GM13976 (cell line): Measurements from ENCODE around the gene PSMG4.

Experiments
- DNase-seq: peaks from one replicate; pipeline ENCODE4 v3.0.0; 2012; ENCODE audit warnings: low spot score
- in situ Hi-C: fragments of 300-500 bp; cut with MboI; formaldehyde crosslinking; loops from one replicate; pipeline ENCODE4 v1.12.0; 2022; ENCODE audit warnings: low sequenced_read_pairs, mixed read lengths, inconsistent platforms; ENCODE audit not compliant: unreplicated experiment
- TF ChIP-seq, protein P1 (sequence below): IDR thresholded peaks from 2 replicates; pipeline ENCODE4 v1.5.1; 2012; ENCODE audit warnings: borderline replicate concordance, mild to moderate bottlenecking; ENCODE audit not compliant: insufficient read depth; ENCODE audit errors: extremely low read depth, missing control alignments, control extremely low read depth

The PSMG4 gene

DNA sequence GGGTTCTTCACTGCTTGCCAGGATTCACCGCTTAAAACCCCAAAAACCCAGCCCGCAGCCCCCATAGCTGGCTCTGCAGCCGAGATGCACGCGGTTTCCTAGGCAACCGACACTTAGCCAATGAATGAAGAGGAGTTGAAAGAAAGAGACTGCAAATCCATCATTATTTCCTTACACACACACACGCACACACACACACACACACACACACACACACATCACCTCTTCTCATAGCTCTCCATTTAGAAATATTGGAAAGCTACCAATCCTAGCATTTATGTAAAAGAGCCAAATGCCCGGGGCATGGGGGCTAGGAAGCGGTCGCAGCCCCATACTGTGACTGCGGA lies 27.9 kb upstream of the PSMG4 start:
- no peak for DNase-seq
- in situ Hi-C loops = no loop called here
- TF ChIP-seq, protein P1, sequence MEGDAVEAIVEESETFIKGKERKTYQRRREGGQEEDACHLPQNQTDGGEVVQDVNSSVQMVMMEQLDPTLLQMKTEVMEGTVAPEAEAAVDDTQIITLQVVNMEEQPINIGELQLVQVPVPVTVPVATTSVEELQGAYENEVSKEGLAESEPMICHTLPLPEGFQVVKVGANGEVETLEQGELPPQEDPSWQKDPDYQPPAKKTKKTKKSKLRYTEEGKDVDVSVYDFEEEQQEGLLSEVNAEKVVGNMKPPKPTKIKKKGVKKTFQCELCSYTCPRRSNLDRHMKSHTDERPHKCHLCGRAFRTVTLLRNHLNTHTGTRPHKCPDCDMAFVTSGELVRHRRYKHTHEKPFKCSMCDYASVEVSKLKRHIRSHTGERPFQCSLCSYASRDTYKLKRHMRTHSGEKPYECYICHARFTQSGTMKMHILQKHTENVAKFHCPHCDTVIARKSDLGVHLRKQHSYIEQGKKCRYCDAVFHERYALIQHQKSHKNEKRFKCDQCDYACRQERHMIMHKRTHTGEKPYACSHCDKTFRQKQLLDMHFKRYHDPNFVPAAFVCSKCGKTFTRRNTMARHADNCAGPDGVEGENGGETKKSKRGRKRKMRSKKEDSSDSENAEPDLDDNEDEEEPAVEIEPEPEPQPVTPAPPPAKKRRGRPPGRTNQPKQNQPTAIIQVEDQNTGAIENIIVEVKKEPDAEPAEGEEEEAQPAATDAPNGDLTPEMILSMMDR = no peak

DNA sequence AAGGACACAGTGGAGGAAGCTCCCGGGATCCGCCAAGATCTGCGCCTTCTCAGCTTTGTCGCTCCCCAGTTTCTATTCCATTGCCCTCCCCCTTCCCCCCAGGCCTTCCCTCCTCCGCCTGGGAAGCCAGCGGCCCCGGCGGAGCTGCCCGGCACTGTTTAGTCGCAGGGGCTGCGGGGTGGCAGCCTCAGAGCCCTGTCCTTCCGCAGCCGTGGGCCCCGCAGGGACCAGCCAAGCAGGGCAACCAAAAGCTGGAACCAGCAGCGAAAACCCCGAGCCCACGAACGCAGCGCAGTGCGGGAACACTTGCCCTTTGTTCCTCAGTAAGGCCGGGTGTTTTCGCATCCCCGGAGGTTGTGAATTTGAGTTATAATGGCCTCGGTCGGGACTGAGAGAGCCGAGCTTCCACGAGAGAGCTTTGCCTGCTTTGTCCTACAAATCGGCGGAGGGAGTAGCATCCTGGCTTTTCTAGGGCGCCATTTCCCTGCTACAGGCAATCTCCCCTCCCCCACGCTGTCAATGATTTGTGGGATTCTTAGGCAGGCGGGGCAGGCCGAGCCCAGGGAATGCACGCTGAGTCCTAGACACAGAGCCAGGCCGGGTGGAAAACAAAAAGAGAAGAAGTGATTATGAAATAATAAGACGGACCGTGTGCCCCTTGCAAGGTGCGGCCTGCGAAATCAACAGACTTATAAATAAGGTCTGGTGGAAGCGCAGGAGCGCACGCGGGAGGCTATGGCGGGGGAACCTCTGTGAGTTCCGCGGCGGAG lies 27.3 kb upstream of the PSMG4 start:
- TF ChIP-seq, protein P1 = no peak
- in situ Hi-C loops = no loop called here
- DNase-seq = no peak

DNA sequence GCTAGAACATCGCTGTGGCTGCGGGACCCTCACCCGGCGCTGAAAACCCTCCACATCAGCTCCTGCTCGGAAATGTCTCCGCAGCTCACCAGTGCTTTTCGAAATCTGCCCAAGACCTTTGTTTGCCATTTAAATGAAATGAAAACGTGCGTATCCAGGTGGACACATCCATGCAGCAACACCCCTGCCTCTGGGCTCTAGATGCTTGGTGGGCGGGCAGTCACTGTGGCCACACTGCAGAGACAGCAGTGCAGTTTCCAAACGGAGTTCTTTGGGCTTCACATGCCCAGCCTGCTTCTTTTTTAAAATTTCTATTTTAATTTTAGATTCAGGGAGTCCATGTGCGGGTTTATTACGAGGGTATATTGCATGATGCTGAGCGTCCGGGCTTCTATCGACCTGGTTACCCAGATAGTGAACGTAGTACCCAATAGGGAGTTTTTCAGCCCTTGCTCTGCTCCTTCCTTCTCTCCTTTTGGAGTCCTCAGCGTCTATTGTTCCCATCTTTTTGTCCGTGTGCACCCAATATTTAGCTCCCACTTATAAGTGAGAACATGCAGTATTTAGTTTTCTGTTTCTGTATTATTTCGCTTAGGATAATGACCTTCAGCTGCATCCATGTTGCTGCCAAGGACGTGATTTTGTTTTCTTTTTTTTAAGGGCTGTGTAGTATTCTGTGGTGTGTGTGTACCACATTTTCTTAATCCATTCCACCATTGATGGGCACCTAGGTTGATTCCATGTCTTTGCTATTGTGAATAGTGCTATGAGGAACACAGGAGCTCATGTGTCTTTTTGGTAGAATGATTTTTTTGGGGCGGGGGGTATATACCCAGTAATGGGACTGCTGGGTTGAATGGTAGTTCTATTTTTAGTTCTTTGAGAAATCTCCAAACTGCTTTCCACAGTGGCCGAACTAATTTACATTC lies 26.5 kb upstream of the PSMG4 start:
- no peak for DNase-seq
- TF ChIP-seq, protein P1 = no peak
- in situ Hi-C loops = no loop called here

DNA sequence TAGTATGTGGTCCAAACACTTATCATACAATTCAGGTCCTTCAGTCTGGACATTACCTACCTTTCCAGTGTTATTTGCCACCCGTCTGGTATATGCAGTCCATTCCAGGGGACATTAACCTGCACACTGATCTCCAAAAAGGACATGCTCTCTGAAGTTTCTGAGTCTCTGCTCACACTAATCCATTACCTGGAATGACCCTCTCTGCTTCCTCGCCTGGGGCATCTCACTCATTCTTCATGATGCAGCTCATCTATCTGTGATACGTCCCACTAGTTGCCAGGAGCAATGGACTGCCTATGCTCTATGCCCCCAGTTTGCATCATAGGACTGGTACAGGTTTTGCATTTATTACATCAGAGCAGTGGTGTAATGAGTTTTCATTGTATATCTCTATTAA lies 25.4 kb upstream of the PSMG4 start:
- no peak for DNase-seq
- in situ Hi-C loops = no loop called here
- TF ChIP-seq, protein P1 = no peak

DNA sequence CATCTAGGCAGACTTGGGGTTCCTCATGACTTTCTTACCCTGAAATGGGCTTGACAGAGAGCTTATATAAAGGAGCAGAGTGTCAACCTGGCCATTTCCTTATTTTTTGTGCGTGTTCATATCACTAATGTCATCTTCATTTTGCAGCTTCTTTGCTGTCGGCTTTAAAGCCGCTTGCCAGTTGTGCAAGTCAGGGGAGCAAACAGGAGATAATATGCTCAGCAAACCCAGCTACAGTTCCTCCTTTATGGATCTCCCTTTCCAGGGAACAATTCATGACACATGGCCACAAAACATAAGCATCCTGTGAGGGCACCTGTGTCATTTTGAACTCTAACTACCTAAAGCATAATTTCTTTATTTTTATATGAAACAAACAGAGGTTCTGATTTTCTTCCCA lies 24.8 kb upstream of the PSMG4 start:
- DNase-seq = no peak
- TF ChIP-seq, protein P1 = no peak
- in situ Hi-C loops = no loop called here

DNA sequence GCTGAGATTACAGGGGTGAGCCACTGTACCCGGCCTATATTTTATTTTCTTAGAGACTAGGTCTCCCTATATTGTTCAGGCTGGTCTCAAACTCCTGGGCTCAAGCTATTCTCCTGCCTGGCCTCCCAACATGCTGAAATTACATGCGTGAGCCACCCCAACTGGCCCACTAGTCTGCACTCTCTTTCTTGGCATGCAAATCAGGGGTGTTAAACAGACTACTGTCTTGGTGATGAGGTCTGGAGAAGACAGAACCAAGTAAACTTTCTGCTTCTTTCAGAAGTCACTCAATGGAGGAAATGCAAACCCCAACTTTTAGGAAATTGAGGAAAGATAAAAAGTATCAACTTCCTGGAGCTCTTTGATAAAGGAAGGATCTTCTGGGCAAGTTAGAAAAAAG lies 23.3 kb upstream of the PSMG4 start:
- DNase-seq = no peak
- in situ Hi-C loops = no loop called here
- TF ChIP-seq, protein P1 = no peak
